Adipose tissue (tissue), 3 donors: ENCODE measurements around the gene SHQ1. TPM values are rescaled to one million over a fixed set of nuclear protein-coding genes. Genes with fewer than 3 reads are reported as not detected.
"Not testable (repeated sequence)": the region's sequence is repeated elsewhere in the genome, so short reads cannot be mapped to it uniquely, and the experiment has no call there.

Experiments used
- H3K27ac ChIP-seq: one replicate; pipeline ENCODE4 v1.5.1; 2013; ENCODE audit warnings: low read depth, low read length
- WGBS, 3 donors: extraction: QIAGEN DNeasy Blood & Tissue Kit; methylation state at CpG; one replicate each; pipeline ENCODE4 v1.1.7; 2013; 5-methylcytosine and 5-hydroxymethylcytosine counted together
- polyA plus RNA-seq, 3 donors: library from polyadenylated mRNA; stranded (reverse); fragments of 200-250 nt; gene quantifications; one replicate each; pipeline ENCODE4 v1.2.3, GENCODE V29; 2013
- donor health status: healthy with polysubstance abuse.
- donor health status: Bipolar disorder and iron deficiency.
- donor health status: healthy.

Gene SHQ1
- polyA plus RNA-seq, 3 donors, result 5.0 to 8.4 (median 6.5) TPM

DNA sequence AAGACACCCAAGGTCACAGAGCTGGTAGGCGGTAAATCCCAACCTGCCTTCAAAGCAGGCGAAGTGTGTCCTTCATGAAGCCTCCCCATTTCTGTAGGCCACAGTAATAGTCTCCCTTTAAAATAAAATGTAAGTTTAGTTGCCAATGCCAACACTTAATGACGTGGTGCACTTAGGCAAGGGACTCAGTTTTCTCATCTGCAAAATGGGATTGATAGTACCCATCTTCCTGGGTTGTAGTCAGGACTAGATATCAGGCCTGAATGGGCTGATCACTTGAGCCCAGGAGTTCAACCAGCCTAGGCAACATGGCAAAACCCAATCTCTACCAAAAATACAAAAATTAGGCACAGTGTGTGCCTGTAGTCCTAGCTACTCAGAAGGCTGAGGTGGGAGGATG lies 114.6 kb downstream of the SHQ1 start:
- no peak overlapping the region for H3K27ac ChIP-seq
- 90 to 91% (median 91%) methylated on average over 3 of the region's 3 CpGs for whole genome bisulfite sequencing, 3 donors

DNA sequence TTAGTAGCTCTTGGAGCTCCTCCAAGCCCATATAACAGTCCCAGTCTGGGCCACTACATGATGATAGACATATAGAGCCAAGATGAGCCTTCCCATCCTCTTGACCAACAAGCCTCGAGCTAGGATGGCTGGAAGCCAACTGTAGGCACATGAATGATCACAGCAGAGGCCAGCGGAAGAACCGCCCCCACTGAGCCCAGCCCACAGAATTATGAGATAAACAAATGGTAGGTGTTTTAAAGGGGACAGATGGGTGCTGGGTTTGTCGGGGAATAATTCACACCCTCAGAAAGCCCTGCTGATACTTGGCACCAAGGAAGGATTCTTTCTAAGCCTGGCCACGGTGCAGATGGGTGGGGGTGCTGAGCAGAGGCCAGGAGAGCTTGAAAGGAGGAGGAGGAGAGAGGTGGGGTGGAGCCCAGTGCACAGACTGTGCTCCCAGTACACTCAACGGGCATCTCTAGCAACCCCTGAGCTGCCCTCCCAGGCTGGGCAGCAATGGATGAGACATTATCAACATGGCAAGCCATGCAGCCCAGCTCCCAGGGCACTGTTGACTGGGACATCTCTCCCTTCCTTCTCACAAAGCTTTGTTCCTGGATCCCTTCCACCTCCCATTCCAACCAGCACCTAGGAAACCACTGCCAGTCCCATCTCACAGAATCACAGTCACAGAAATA lies 115.4 kb downstream of the SHQ1 start:
- H3K27ac ChIP-seq, result not testable (repeated sequence)
- WGBS, 3 donors, result 85 to 96% (median 87%) methylated on average over 4 to 5 of the region's 6 CpGs

DNA sequence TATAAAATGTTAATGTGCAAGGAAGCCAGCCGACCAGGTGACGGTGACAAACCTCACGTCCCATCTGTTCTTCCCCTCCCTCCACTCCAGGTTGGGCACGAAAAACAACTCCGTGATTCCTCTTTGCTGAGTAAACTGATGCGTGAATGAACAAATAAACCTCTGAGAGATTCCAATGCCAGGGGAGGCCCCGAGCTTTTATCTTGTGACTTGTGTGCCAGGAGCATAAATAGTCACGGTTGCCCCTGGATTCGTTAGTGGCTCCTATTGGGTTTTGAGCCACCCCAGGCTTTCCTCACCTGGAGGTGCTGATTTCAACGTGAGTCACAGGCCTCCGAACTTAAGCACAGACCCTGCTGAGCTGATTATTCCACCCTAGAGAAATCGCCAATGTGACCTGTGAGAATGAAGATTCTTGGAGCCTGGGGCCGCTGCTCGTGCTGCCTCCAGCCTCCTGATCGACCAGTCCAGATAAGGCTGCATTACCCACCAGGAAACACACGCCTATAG lies 119.2 kb downstream of the SHQ1 start:
- no peak overlapping the region for H3K27ac ChIP-seq
- WGBS, 3 donors, result 42 to 88% (median 80%) methylated on average over 16 of the region's 16 CpGs

DNA sequence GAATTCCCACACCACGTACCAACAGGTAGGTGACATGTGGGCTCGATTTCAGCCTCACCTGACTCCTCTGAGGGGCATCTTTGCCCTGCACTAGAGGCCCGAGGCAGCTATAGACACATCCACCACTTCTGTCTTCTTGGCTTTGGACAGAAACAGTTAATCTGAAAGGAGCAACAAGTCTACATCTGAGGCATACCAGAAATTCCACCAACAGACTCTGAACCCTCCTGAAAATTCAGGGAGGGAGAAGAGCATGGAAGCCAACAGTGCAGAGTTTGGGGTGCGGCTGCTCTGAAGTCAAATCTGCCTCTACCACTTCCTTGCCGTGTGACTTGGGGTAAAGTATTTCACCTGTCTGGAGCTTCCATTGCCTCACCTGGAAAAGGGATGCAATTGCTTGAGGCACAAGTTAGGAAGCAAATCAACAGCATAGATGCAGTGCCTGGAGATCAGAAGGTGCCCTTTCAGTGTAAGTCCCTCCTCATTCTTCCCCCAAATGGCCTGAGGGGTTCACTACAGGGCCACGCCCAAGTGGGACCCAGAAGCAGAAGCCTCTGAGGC lies 119.8 kb downstream of the SHQ1 start:
- 77 to 82% (median 80%) methylated on average over 6 of the region's 6 CpGs for WGBS, 3 donors

DNA sequence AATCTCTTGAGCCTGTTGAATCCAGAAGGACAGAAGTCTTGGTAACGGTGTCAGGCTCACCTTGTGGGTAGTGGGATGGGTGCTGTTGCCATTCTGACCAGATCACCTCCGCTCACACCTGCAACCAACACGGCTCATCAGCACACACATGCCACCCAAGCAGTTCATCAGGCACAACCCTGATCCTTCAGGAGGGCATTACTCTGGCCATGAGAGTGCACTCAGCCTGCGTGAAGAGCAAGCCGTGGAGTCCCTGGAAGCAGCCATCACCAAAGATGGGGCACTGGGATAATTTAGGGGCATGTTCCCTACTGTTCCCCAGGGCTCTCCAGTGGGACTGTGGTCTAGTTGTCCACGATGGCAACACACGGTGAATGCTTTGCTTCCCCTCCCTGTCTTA lies 120.5 kb downstream of the SHQ1 start:
- 76 to 94% (median 83%) methylated on average over 7 of the region's 7 CpGs for WGBS, 3 donors
- no peak overlapping the region for H3K27ac ChIP-seq

More for the DNA sequence above, 119.8 kb downstream of the SHQ1 start:
- no peak overlapping the region for H3K27ac ChIP-seq

DNA sequence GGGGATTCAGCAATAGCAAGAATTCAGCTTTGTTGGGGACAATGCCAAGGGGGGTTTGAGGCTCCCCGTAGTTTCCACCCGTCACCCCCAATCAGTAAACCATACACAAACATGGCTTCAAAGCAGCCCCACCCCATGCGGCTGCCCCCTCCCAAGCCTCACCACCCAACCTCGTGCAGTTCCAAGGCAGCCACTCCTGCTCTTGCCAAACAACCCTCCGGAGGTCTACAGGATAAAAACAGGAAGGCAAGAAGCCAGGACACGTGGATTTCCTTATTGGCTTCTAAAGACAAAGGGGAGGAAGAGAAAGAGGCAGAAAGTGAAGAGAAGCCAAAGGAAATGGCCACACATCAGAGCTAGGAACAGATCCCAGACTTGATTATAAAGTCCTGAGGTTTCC lies 121.1 kb downstream of the SHQ1 start:
- 31 to 59% (median 36%) methylated on average over 6 of the region's 6 CpGs for WGBS, 3 donors

DNA sequence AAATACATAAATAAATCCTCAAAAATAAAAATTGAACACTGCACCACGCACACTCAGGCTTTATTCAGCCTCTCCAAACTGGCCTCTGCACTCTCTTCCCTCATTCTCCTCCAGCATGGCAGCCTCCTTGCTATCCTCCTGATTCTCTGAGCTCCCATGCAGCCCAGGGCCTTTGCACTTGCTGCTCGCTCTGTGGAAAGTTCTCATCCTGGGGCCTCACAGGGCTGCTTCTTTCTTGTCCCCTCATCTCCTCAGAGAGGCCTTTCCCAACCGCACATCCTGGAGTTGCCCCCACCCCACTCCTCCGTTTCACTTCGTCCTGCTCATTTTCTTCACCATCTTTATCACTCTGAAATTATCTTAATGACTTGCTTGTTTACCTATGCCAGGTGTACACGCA lies 123.0 kb downstream of the SHQ1 start:
- 87 to 98% (median 95%) methylated on average over 6 of the region's 6 CpGs for WGBS, 3 donors

More for the DNA sequence above, 121.1 kb downstream of the SHQ1 start:
- no peak overlapping the region for H3K27ac ChIP-seq

DNA sequence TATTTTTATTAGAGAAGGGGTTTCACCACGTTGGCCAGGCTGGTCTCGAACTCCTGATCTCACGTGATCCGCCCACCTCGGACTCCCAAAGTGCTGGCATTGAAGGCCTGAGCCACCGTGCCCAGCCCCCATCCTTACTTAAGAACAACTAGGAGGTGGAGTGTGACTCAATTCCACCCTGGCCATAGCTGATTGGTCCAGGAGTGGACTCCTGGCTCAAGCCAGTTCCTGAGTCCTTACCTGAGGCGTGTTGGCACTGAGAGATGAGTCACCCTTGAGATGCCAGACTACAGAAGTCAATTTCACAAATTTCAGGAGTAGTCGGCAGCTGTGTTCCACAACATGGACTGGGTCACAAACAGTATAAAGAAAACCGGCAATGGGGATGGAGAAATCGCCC lies 124.2 kb downstream of the SHQ1 start:
- no peak overlapping the region for H3K27ac ChIP-seq
- 90 to 95% (median 95%) methylated on average over 10 of the region's 10 CpGs for WGBS, 3 donors

More for the DNA sequence above, 123.0 kb downstream of the SHQ1 start:
- H3K27ac ChIP-seq, result no peak overlapping the region

DNA sequence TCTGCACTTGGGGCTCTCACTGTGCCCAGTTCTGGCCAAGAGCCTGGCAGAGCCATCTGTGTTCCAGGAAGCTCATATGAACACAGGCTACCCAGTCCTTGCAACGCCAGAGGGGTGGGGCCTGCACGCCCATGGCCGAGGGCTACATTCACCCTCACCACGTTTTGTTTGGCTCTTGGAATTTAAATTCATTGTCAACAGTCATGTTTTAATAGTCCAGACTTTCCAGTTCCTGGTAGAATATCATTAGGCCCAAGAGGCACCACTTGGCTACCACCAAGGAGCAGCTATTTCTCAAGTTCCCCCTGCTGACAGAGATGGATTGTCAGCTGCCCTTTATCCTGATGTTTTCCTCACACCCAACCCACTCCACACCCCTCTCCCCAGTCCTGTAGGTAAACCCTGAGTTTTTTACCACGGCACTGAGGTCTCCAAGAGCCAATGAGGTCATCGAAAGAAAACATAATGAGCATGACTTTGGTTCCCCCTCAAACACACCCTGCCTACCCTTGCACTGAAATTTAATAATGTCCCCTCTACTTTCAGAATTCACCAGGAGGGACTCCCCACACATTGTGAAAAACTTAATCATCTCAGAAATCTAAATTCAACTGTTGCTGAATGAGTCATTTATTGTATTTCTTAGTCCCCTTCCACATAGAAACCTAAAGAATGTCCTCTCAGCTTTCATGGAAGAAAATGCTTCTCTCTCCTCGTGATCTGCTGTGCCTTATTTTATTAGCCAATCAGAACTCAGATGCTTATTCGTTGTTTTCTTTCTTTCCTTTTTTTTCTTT lies 125.1 kb downstream of the SHQ1 start:
- H3K27ac ChIP-seq, result no peak overlapping the region

DNA sequence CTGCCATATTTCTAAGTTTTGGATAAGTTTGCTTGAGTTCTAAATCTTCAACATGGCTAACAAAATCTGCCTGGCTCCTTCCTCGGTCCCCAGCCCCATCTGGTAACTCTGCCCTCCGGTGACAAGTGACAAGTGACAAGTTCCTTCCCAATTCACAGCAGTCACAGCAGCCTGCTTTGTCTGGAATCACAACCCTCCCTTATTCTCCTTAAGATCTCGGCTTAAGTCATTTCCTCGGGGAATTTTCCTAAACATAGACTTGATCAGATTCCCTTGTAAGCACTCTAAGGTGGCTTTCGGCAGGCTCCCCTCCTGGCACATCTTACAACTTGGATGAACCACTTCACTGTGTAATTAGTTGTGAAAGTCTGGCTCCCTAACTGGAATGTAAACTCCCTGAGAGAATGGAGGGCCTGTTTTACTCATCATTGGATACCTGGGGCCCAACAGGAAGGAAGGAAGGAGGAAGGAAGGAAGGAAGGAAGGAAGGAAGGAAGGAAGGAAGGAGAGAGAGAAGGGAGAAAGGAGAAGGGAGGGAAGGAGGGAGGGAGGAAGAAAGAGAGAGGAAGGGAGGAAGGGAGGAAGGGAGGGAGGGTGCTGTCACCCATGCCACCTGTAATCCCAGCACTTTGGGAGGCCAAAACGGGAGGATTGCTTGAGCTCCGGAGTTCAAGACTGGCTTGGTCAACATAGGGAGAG lies 126.4 kb downstream of the SHQ1 start:
- H3K27ac ChIP-seq, result no peak overlapping the region
- 56 to 76% (median 64%) methylated on average over 7 of the region's 7 CpGs for WGBS, 3 donors

More for the DNA sequence above, 125.1 kb downstream of the SHQ1 start:
- 57 to 64% (median 64%) methylated on average over 8 of the region's 8 CpGs for WGBS, 3 donors

DNA sequence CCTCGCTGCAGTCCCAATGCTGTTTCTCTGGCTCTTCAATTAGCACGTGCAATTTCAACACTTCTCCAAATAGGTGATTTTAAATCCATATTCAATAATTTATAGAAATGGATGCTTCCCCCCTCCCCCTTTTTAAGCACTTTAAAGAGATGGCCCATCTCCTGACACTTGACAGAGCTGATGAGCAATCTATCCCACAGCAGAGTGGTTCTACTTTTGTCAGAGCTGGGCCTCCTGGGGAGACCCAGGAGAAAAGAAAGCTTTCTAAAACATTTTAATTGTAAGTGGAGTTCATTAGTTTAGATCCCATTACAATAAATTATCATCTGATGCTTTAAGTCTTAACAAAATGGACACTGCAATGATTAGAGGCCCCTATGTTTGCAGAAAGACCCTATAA lies 127.7 kb downstream of the SHQ1 start:
- 89 to 100% (median 92%) methylated on average over 2 of the region's 2 CpGs for WGBS, 3 donors
- H3K27ac ChIP-seq, result no peak overlapping the region

DNA sequence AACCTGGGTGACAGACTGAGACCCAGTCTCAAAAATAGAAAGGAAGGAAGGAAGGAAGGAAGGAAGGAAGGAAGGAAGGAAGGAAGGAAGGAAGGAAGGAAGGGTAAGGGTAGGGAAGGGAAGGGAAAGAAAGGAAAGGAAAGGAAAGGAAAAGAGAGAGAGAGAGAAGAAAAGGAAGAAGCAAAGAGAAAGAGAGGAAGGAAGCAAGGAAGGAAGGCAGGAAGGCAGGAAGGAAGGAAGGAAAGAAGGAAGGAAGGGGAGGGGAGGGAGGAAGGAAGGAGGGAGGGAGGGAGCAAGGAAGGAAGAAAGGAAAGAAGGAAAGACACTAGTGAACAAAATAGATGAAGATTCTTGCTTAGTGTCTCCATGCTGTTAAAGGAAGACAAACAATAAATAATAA lies 129.1 kb downstream of the SHQ1 start:
- no peak overlapping the region for H3K27ac ChIP-seq

DNA sequence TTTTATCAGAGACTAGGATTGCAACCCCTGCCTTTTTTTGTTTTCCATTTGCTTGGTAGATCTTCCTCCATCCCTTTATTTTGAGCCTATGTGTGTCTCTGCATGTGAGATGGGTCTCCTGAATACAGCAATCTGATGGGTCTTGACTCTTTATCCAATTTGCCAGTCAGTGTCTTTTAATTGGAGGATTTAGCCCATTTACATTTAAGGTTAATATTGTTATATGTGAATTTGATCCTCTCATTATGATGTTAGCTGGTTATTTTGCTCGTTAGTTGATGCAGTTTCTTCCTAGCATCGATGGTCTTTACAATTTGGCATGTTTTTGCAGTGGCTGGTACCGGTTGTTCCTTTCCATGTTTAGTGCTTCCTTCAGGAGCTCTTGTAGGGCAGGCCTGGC lies 134.1 kb downstream of the SHQ1 start:
- not testable (repeated sequence) for H3K27ac ChIP-seq
- 80 to 100% (median 91%) methylated on average over 1 to 2 of the region's 3 CpGs for WGBS, 3 donors

DNA sequence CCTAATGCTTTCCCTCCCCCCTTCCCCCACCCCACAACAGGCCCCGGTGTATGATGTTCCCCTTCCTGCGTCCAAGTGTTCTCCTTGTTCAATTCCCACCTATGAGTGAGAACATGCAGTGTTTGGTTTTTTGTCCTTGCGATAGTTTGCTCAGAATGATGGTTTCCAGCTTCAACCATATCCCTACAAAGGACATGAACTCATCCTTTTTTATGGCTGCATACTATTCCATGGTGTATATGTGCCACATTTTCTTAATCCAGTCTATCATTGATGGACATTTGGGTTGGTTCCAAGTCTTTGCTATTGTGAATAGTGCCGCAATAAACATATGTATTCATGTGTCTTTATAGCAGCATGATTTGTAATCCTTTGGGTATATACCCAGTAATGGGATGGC lies 137.8 kb downstream of the SHQ1 start:
- not testable (repeated sequence) for H3K27ac ChIP-seq
- WGBS, 3 donors, result 89 to 96% (median 92%) methylated on average over 4 of the region's 4 CpGs

DNA sequence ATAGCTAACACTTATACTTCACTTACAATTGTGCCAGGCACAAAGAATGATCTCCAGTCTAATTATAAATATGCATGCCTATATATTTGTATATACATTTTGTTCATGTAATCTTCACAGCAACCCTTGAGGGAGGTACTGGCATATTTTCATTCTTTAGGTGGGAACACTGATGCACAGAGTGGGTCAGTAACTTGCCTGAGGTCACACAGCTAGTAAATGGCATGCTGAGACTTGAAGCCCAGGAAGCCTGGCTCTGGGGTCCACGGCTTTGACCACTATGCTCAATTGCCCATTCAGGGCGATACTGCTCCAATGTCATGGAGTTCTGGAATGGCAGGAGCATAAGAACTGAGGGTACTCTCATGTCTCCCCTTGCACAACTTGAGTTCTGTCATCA lies 139.8 kb downstream of the SHQ1 start:
- no peak overlapping the region for H3K27ac ChIP-seq
- WGBS, 3 donors, result 80 to 91% (median 90%) methylated on average over 2 of the region's 2 CpGs

DNA sequence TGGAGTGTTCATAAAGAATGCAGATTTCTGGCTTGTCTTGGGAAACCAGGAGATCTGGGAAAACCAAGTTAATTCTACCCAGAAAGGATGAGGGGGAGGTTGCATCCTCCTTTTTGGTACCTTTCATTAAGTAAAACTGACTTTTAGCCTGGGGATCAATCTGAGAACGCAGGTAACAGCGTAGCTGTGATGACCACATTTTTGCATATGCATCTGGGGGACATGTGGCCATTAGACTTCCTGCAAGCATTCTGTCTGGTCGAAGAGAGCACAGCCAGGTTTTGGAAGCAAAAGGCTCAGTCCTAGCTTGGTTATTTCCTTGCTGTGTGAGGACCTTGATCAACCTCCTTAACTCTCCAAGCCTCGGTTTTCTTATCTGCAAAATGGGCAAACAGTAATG lies 145.2 kb downstream of the SHQ1 start:
- WGBS, 3 donors, result 90 to 93% (median 91%) methylated on average over 4 of the region's 4 CpGs
- no peak overlapping the region for H3K27ac ChIP-seq

DNA sequence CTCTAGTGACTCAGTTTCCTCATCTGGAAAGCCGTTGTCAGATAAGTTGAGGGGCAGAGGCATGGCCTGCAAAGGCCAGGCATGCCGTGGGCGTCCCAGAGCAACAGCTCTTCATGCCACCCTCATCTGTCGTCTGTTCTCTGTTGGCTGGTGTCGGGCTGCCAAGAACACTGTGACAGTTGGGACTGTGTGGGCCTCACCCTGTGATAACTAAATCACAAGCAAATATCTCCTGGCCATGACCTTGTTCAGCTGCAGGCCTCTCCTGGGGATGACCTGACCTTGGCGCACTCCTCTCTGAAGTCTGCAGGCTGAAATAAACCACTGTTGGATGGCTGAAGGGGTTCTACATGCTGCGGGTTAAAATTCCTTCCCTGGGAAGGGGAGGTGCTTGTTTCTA lies 145.9 kb downstream of the SHQ1 start:
- no peak overlapping the region for H3K27ac ChIP-seq
- WGBS, 3 donors, result 75 to 96% (median 94%) methylated on average over 7 of the region's 7 CpGs

DNA sequence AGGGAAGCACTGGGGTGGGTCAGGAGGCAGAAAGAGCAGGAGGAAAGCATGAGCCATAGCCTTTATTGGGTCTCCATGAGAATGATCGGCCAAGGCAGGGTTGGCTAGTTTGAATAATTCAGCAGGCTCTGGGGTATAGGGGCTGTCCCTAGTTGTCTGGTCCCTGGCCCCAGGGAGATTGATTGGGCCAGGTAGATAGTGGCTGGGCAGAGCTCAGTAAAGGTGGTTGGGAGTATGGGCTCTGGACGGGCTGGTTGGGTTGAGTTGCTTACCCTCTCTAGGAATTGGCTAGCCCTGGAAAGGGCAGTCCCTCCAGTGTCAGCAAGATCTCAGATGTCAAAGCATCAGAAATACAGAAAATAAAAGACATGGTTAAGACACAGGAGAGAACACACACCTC lies 148.1 kb downstream of the SHQ1 start:
- H3K27ac ChIP-seq, result no peak overlapping the region
- 86 to 94% (median 89%) methylated on average over 2 of the region's 2 CpGs for WGBS, 3 donors

DNA sequence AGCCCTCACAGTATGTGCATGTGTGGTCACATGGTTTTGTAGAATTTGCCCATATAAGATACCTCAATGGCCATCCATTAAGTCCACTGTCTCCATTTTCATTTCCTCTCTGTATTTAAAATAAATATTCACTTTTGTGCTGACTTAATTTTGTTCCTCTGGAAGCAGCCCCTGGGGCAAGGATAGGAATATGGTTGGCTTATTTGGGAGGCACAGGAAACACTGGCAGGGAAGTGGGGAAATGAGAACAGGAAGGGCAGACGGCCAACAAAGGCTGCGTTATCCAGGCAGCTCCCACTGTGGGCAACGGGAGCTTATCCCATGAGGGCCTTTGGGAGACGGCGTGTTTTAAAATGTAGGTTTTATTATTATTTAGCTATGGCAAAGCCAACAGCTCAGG lies 148.6 kb downstream of the SHQ1 start:
- no peak overlapping the region for H3K27ac ChIP-seq
- 35 to 66% (median 40%) methylated on average over 5 of the region's 5 CpGs for WGBS, 3 donors
